ENCODE data around the gene CFD.
"Not testable (repeated sequence)": the region's sequence is repeated elsewhere in the genome, so short reads cannot be mapped to it uniquely, and the experiment has no call there.

CFD gene

GRCh38 chr19:852136-853013, 7.1 kb upstream of the CFD start, which contains the start of gene ELANE:
Gene ELANE, plus strand, starts transcription at chr19:852303. Its CDS starts 26 bp downstream, at chr19:852329.
- DNase-seq (ENCODE audit: low read depth in 2 of 2) = no peak

GRCh38 chr19:853014-853585, 6.4 kb upstream of the CFD start:
- DNase-seq (ENCODE audit: low read depth in 2 of 2) = no peak

GRCh38 chr19:853614-854220, 5.7 kb upstream of the CFD start:
- DNase-seq (ENCODE audit: low read depth in 2 of 2) = not testable (repeated sequence)

- DNase-seq (ENCODE audit: low read depth in 2 of 2) = no peak
Measured at GRCh38 chr19:854549-854948, 4.9 kb upstream of the CFD start.

- DNase-seq (ENCODE audit: low read depth in 2 of 2) = no peak
Measured at GRCh38 chr19:855142-855541, 4.3 kb upstream of the CFD start.

GRCh38 chr19:855566-856120, 3.8 kb upstream of the CFD start:
- DNase-seq (ENCODE audit: low read depth in 2 of 2) = no peak

- no peak for DNase-seq (ENCODE audit: low read depth in 2 of 2)
Measured at GRCh38 chr19:858284-858683, 1.2 kb upstream of the CFD start.

GRCh38 chr19:861141-861755, 1.8 kb downstream of the CFD start:
- no peak for DNase-seq (ENCODE audit: low read depth in 2 of 2)

GRCh38 chr19:861756-862580, 2.5 kb downstream of the CFD start:
- peak in 1 of 2 donors; percentile 37 for DNase-seq (ENCODE audit: low read depth in 2 of 2)

GRCh38 chr19:862581-863314, 3.3 kb downstream of the CFD start:
- peak; percentile 37 to 64 for DNase-seq (ENCODE audit: low read depth in 2 of 2)

- no peak for DNase-seq (ENCODE audit: low read depth in 2 of 2)
Measured at GRCh38 chr19:863315-863620, 3.8 kb downstream of the CFD start.

GRCh38 chr19:866769-867300, 7.4 kb downstream of the CFD start:
- no peak for DNase-seq (ENCODE audit: low read depth in 2 of 2)

- no peak for DNase-seq (ENCODE audit: low read depth in 2 of 2)
Measured at GRCh38 chr19:867301-867793, 7.9 kb downstream of the CFD start.

- no peak for DNase-seq (ENCODE audit: low read depth in 2 of 2)
Measured at GRCh38 chr19:867855-868457, 8.5 kb downstream of the CFD start.

GRCh38 chr19:868458-869244, 9.2 kb downstream of the CFD start:
- DNase-seq (ENCODE audit: low read depth in 2 of 2) = no peak

- no peak for DNase-seq (ENCODE audit: low read depth in 2 of 2)
Measured at GRCh38 chr19:869245-870177, 10.0 kb downstream of the CFD start.

- DNase-seq (ENCODE audit: low read depth in 2 of 2) = no peak
Measured at GRCh38 chr19:870314-870713, 10.8 kb downstream of the CFD start.

- no peak for DNase-seq (ENCODE audit: low read depth in 2 of 2)
Measured at GRCh38 chr19:870963-871401, 11.5 kb downstream of the CFD start.

Data from stimulated activated CD8-positive, alpha-beta memory T cell treated with anti-CD3 and anti-CD28 coated beads, Interleukin-15, amount 100 ng/mL, for 4 hours (primary cell).